Nucleus accumbens (tissue), 56 donors: ENCODE results near the gene CREB3L1.

Source experiments
- DNase-seq, 56 donors: peaks; one replicate each; lab custom pipeline; 2025; lab: John Stamatoyannopoulos, UW

Gene CREB3L1

DNA sequence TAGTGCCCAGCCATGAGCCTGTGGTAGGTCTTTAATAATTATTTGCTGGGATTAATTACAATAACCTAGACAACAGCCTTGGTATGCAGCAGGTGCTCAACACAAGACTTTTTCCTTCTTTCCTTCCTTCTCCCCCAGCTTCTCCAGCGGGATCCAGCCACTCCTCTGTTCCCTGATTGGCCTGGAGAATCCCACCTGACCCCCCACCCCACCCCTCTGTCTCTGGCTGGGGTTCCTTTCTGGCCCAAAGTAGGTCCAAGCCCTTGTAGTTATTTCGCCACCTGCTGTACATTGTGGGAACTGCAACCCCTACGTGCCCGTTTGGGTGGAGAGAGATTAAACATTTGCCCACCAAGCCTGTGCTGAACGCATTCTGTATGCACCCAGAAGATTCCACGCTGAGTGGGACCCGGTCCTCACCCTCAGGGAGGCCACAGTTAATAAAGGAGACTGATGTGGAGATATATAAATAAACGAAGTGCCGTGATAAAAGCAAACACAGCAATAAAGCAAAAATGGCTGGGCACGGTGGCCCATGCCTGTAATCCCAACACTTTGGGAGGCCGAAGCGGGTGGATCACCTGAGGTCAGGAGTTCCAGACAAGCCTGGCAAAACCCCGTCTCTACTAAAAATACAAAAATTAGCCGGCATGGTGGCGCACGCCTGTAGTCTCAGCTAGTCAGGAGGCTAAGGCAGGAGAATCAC, 37.7 kb downstream of the CREB3L1 start:
- DNase-seq = peak in 25 of 56 donors; percentile 8 to 80 (median 29)

DNA sequence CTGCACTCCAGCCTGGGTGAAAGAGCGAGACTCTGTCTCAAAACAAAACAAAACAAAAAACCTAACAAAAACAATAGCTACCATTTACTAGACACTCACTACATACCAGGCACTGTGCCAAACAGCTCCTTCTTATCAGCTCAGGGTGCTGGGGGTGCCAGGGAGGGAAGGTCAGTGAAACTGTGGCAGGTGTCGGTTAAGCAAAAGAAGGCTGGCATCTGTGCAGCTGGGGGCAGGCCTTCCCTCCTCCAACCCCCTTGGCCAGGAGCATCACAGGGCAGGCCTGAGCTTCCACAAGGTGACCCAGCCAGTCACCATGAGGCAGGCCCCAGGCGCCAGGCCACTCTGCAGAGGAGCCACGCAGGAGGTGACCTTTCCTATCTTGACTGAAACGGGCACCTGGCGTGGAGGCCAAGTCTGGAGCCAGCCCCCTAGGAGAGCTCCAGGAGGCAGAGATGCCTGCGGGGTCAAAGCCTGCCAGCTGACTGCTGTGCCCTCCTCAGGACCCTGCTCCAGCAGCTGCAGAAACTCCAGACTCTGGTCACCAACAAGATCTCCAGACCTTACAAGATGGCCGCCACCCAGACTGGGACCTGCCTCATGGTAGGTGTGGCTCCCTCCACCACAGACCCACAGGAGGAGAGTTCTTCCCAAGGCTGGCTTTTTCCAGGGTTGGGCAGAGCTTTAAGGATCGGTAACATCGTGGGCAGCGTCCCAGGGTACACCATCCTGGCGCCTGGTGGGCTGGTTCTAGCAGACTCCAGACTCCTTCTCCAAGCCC, 38.5 kb downstream of the CREB3L1 start:
- DNase-seq = no peak

DNA sequence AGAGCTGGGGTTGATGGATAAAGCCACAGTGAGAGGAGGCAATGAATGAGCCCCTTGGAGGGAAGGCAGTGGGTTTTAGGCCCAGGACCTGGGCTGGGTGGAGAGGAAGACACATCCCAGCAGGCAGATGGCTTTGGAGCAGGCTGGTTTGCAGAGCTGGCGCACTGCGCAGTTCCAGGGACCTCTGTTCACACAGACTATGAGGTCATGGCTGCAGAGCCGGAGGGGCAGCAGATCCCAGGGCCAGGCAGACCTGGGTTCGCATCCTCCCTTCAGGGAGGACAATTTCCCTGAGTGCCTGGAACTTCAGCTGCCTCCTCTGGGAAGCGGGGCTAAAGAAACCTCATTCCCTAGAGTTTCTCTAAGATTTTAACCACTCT, 41.6 kb downstream of the CREB3L1 start:
- DNase-seq = no peak

DNA sequence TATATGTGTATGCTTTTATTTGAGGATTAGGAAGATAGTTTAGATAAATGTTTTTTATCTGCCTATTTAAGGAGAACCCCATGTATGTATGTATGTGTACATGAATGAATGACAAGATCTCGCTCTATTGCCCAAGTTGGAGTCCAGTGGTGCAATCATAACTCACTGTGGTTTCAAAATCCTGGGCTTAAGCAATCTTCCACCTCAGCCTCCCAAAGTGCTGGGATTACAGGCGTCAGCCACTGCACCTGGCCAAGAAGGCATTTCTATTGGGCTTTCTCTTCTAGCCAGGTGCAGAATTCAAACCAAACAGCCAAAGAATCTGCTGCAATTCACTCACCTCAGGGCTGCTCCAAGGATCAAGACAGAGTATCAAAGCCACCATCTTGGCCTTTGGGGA, 44.3 kb downstream of the CREB3L1 start:
- DNase-seq = no peak

DNA sequence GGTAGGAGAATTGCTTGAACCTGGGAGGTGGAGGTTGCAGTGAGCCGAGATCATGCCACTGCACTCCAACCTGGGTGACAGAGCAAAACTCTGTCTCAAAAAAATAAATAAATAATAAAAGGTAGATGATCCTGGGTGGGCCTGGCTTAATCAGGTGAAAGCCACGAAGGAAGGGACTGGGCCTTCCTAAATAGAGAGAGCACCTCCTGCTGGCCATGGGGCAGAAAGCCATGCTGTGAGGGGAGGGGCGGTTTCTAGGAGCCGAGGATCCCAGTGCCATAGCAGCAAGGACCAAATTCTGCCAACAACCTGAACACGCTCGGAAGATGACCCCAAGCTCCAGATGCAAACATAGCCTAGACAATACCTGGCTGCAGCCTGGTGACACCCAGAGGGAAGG, 45.3 kb downstream of the CREB3L1 start:
- no peak for DNase-seq

DNA sequence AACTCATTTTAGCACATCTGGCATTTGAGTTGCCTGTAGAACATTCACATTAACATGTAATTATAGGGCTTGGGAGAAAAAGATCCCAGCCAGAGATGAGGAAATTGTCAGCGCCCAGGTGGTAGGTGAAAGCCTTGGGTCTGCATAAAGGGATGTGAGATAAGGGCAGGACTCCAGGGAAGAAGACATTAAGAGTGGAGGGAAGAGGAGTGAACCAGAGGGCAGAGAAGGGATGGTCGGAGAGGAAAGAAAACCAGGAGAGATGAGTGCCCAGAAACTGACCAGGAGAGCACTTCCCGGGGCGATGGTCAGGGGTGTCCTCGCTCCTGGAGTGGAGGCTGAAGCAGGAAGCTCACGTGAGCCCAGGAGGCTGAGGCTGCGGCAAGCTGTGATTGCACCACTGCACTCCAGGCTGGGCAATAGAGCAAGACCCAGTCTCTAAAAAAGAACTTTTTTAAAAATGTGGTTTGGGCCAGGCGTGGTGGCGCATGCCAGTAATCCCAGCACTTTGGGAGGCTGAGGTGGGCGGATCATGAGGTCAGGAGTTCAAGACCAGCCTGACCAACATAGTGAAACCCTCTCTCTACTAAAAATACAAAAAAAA, 49.5 kb downstream of the CREB3L1 start:
- no peak for DNase-seq

DNA sequence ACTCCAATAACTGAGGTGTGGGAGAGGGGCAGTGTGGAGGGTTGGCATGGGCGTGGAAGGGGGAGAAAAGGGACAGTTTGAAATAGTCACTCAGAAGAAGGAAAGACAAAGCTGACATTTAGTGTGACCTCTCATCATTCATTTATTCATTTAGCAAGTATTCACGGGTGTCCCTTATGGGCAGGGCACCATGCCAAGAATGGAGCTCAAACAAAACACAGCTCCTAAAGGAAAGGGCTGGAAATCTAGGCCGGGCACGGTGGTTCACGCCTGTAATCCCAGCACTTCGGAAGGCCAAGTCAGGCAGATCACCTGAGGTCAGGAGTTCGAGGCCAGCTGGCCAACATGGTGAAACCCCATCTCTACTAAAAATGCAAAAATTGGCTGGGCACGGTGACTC, 50.4 kb downstream of the CREB3L1 start:
- DNase-seq = no peak

DNA sequence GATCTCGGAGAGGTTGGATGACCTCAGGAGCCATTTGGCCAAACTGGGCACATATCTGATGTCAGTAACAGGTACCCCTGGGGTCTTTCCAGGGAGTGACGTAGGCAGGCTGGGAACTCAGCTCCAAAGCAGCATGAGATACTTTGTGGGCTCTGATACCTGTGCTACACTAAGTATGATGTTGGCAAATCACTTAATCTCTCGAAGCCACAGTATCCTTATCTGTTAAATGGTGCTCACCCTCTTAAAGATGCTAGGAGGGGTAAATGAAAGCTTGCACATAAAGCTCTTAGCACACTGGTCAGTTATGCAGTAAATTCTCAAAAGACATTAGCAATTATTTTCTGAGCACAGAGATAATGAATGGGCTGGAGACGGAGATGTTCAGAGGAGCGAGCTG, 52.7 kb downstream of the CREB3L1 start:
- DNase-seq = no peak

DNA sequence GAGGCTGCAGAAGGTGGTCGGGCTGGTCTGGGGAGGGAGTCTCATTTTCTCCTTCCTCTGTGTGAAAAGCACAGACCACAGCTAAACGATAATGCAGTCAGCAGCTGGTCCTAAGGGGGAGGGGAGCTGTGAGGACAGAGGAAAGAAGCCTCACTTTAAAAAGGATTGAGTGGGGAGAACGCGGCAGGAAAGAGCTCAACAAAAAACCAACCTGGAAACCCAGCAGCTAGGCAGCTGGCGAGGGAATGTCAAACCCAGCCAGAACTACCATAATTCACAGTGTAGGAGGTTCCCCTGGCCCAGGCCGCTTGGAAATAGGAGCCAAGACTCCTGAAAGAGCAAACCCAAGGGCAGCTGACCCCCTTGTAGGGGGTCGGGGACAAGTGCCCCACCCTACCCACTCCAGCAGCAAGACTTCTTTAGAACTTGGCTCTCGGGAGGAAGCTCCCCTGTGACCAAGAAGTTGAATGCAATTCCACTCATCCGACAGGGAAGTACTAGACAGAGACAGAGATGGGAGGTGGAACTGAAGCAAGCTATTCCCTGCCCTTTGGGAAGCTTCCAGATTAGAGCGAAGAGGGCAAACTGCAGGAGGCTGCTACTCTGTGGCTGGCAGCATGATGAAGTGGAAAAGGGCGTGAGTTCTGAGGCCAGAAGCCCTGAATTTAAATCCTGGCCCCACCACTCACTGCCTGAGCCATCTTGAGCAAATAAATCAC, 53.3 kb downstream of the CREB3L1 start:
- DNase-seq = peak in 3 of 56 donors; percentile 13 to 28 (median 28)

DNA sequence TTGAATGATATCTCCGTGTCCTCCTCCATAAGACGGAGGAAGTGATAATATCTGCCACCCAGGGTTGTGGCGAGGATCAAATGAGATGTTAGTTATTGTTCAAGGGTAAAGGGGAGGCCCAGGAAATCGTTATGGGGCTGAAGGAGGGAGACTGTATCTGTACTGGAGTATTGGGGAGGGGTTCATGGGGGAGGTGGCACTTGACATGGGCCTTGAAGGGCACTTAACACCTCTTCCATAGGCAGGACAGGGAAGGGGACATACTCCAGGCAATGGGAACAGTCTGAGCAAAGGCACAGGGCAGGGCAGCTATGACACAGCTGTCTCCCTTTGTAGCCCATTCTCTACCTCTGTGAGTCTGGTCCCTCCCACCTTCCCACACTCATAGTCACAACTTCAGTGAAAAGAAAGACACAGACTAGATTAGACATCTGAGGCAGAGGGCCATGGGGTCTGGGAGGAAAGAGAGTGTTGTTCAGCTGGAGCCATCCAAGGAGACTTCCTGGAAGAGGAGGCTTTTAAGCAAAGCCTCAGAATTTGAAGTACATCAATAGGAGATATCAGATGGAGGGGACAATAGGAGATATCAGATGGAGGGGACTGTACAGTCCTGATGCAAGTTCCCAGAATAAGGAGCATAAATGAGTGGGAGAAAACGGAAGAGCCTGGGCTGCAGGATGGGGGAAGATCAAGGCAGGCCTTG, 54.0 kb downstream of the CREB3L1 start:
- DNase-seq = no peak

DNA sequence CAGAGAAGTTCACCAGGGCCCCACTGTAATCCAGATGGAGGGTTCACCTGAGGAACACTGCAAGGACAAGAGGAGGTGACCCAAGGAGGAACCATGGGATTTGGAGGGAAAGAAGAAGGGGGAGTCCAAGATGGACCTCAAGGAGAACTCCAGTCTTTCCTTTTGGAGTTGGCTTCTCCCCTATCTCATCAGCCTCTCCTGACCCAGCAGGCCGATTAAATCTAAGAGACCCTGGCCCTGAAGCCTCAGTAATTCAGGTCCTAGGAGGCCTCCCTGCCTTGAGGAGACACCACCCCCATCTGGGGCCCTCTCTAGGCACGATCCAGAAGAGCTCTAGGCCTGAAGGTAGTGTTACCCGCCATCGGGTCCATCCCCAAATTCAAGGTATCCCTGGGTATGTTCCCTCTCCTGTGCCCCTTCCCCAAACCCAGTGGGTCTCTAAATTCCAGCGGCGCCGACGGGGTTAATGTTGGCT, 54.7 kb downstream of the CREB3L1 start:
- DNase-seq = no peak

DNA sequence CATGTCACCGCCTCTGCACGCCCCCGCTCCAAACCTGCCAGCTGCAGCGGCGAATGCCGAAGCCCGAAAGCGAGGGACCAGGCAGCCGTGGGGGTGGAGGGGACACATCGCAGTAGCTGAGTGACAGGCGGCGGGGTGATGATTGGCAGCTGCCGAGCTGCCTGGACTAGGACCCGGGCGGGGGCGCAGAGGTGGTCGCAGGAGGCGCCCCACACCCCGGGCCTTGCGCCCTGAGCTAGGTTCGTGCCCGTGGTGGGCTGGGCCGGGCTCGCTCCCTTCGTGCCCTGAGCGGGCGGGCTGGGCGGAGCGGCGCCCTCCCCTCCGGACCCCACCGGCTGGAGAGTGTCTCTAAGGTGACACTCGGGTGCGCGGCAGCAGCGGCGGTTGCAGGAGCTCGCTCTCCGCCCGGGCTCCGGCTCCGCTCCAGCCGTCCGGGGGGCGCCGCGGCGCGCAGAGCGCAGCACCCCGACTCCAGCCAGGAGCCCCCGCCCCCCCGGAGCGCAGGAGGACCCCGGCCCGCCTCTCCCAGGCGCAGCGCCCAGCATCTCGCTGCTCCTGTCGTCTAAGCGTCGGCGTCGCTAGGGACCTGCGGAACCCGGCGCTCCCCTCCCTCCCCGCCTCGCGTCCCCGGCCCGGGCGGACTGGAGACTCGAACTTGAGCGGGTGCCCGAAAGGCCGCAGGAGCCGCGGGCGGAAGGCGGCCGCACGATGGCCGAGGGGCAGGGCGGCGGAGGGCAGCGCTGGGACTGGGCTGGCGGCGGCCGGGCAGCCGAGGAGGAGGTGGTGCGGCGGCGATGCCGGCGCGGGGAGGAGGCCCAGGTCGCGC, 55.3 kb downstream of the CREB3L1 start:
- peak in 14 of 56 donors; percentile 20 to 77 (median 40) for DNase-seq

DNA sequence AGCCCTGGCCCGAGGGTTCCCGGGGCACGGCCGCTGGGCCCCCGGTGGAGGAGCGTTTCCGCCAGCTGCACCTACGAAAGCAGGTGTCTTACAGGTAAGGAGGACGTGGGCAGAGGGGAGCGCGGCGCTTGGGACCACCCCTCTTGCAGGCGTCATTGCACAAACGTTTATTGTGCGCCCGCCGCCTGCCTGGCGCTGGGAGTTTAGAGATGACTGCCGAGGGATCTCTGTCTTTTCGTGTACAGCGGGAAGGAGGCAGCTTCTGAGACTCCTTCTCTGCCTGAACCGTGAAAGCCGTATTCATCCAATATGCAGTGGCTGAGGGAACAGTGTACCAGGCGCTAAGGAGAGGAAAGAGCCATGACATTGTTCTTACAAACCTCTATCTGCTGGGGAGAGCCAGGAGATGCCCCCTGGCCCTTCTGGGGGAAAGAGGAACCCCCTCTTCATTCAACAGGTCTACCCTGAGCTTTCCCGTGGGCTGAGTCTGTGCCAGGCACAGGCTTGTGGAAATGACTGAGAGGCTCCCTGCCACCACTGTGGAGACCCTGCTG, 56.0 kb downstream of the CREB3L1 start:
- peak in 23 of 56 donors; percentile 17 to 69 (median 48) for DNase-seq

DNA sequence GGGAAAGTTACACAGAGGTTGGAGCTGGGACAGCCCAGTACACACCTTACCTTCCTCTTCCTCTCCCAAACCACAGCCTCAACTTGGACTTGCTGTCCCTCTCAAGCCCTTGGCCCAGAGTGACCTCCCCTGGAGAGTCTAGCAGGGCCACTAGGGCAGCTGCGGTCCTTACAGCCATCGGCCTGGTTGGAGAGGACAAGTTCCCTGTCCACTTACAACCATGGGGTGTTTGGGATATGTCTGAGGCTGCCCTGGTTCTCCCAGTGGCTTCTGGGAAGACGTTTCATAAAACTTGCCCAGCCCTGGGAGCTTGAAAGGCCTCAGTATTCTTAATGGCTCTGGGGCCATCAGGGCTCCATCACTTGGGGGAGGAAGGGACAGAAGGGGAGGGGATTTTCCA, 56.7 kb downstream of the CREB3L1 start:
- no peak for DNase-seq

DNA sequence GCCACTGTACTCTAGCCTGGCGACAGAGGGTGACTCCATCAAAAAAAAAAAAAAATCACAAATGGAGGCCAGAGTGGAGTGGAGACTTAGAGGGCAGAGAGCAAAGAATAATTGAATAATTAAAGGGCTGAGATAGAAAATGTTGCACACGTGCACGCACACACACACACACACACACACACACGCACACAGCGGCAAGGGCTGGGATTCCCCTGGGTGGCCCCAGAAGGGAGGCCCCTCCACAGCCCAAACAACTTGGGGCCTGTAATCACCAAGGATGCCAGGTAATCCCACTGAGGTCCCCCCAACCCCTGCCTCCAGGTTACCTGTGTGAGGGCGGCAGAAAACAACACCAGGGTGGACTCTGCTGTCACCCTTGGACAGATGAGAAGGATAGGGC, 57.8 kb downstream of the CREB3L1 start:
- DNase-seq = no peak

DNA sequence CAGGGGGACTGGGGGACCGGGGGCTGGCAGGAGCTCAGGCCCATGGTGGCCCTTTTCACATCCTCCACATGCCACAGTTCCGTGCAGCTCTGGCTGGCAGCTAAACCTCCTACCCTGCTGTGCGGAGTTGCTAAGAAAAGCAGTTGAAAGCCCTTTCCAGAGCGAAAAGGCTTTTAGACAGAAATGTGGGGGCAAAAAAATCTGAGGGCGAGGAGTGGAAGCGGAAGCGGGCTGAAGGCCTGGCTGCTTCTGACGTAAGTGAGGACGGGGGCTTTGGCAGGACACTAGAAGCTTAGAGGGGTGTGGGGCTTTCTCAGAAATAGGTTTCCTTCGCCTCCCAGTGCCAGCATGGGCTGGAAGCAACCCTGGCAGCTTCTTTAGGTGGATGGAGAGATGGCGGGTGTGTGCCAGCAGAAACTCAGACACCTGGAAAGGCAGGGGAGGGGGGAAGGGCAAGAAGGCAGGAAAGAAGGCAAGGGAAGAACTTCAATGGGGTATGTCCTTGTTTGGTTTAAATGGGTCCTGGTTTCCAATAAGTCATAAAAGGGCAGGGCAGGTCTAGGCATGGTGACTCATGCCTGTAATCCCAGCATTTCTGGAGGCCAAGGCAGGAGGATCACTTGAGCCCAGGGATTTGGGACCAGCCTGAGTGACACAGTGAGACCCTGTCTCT, 58.6 kb downstream of the CREB3L1 start:
- DNase-seq = peak in 39 of 56 donors; percentile 20 to 81 (median 54)

DNA sequence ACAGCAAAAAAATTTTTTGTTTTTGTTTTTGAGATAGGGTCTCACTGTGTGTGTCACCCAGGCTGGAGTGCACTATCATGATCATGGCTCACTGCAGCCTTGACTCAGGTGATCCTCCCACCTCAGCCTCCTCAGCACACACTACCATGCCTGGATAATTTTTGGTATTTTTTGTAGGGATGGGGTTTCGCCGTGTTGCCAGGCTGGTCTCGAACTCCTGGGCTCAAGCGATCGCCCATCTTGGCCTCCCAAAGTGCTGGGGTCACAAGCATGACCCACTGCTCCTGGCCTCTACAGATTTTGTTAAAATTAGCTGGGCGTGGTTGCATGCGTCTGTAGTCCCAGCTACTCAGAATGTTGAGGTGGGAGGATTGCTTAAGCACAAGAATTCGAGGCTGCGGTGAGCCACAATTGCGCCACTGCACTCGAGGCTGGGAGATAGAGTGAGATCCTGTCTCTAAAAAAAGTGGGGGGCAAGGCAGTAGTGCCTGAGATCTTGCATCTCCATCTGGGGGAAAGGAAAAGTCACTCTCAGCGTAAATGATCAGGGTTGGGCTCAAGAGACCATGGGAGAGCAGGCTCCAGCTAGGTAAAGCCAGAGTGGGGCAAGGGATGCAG, 59.2 kb downstream of the CREB3L1 start:
- peak in 1 of 56 donors; percentile 14 for DNase-seq
